HepG2 (cell line): Measurements from ENCODE around the gene MMGT1. TPM values are rescaled to one million over a fixed set of nuclear protein-coding genes. Genes with fewer than 3 reads are reported as not detected.

Experiments used
- ATAC-seq: fragments of 200-7000 bp; cut with Tn5 transposase; 3 replicates; pipeline ENCODE4 v1.9.1; 2020; ENCODE audit warnings: mild to moderate bottlenecking, moderate library complexity
- BruUV-seq: library from RNA; stranded (reverse); fragments of 400-500 nt; replicated peaks from 2 replicates; lab custom pipeline; 2021; lab: Mats Ljungman, UMichigan
- CTCF ChIA-PET: fragments of 300-600 bp; formaldehyde crosslinking; extraction: SDS; loops from one replicate; lab custom pipeline; 2021; ENCODE audit warnings: low total read pairs, inconsistent platforms, low intra/inter-chr PET ratio; lab: Yijun Ruan, JAX
- POLR2A ChIA-PET: fragments of 350-600 bp; sonication (Branson Sonifier 250); formaldehyde crosslinking; loops from one replicate; lab custom pipeline; 2020; ENCODE audit warnings: antibody characterized with exemption, inconsistent platforms; lab: Yijun Ruan, JAX
- DNase-seq: peaks from one replicate; pipeline ENCODE4 v3.0.0-alpha.2; 2015; ENCODE audit warnings: low spot score
- FAIRE-seq: peaks from 3 replicates; lab custom pipeline; 2011; peaks lifted over from hg19 to GRCh38; lab: Jason Lieb, UNC
- H2AFZ ChIP-seq: one replicate; pipeline ENCODE4 v1.6.1; 2011; ENCODE audit warnings: low read length, inconsistent platforms
- H3K27ac ChIP-seq: fragments of 300-600 bp; 3 replicates; pipeline ENCODE4 v1.8.0; 2011; ENCODE audit warnings: mixed run types, mild to moderate bottlenecking, mixed read lengths, low read length, inconsistent platforms; ENCODE audit not compliant: insufficient read depth; ENCODE audit errors: extremely low read length
- H3K27me3 ChIP-seq, 2 experiments: fragments of 200-600 bp in 1 of 2; 2 replicates in 1 of 2; 3 replicates in 1 of 2; pipeline versions ENCODE4 v1.6.0 to v1.8.0; 2011; ENCODE audit warnings: low read length in 2 of 2, mild to moderate bottlenecking in 2 of 2, moderate library complexity in 2 of 2, inconsistent platforms in 1 of 2; ENCODE audit not compliant: insufficient read depth in 2 of 2, control insufficient read depth in 1 of 2
- H3K36me3 ChIP-seq, 2 experiments: fragments of 200-600 bp in 1 of 2; replicated peaks in 1 of 2; 2 replicates in 1 of 2; 3 replicates in 1 of 2; pipeline versions ENCODE4 v1.5.1 to v1.8.0; 2011; ENCODE audit warnings: low read length in 2 of 2, inconsistent platforms in 1 of 2; ENCODE audit not compliant: insufficient read depth in 2 of 2, control insufficient read depth in 1 of 2
- H3K4me1 ChIP-seq: 2 replicates; pipeline ENCODE4 v1.5.1; 2012; ENCODE audit warnings: low read length, inconsistent platforms; ENCODE audit not compliant: insufficient read depth
- H3K4me2 ChIP-seq: 2 replicates; pipeline ENCODE4 v1.6.0; 2011; ENCODE audit warnings: low read depth, low read length, inconsistent platforms
- H3K4me3 ChIP-seq, 3 experiments: fragments of 200-600 bp in 1 of 3; sonication (generic), shearing (Covaris generic) in 1 of 3; replicated peaks in 1 of 3; 2 replicates each; pipeline ENCODE4 v1.5.1; 2011 to 2016; ENCODE audit warnings: low read length in 3 of 3, inconsistent platforms in 2 of 3, low read depth in 2 of 3, mild to moderate bottlenecking in 2 of 3, control low read depth in 1 of 3, mixed read lengths in 1 of 3; ENCODE audit not compliant: insufficient read depth in 1 of 3
- H3K79me2 ChIP-seq: one replicate; pipeline ENCODE4 v1.6.1; 2011; ENCODE audit warnings: low read length, inconsistent platforms; ENCODE audit not compliant: insufficient read depth
- H3K9ac ChIP-seq: 2 replicates; pipeline ENCODE4 v1.6.0; 2011; ENCODE audit warnings: mild to moderate bottlenecking, low read depth, low read length, inconsistent platforms; ENCODE audit not compliant: insufficient read depth
- H3K9me3 ChIP-seq: 2 replicates; pipeline ENCODE4 v1.5.1; 2012; ENCODE audit warnings: mild to moderate bottlenecking, low read length
- H4K20me1 ChIP-seq: 2 replicates; pipeline ENCODE4 v1.6.0; 2011; ENCODE audit warnings: inconsistent platforms, mild to moderate bottlenecking, low read length, moderate library complexity; ENCODE audit not compliant: insufficient read depth
- AGO1 ChIP-seq: fragments of 200-400 bp; formaldehyde crosslinking; IDR thresholded peaks from 2 replicates; pipeline ENCODE4 v1.6.1; 2017; ENCODE audit warnings: mild to moderate bottlenecking, low read depth, low read length, moderate library complexity; ENCODE audit not compliant: poor library complexity, severe bottlenecking
- PRDM15 ChIP-seq: sonication (generic); formaldehyde crosslinking; IDR thresholded peaks from 2 replicates; pipeline ENCODE4 v1.4.0; 2020; ENCODE audit warnings: missing genetic modification reagents
- ZSCAN5A ChIP-seq: sonication (generic); formaldehyde crosslinking; IDR thresholded peaks from 2 replicates; pipeline ENCODE4 v1.8.0; 2022; ENCODE audit warnings: mild to moderate bottlenecking, missing genetic modification reagents, borderline replicate concordance
- WGBS: methylation state at CpG from one replicate; pipeline ENCODE4 v1.1.6; 2017; ENCODE audit warnings: low lambda C conversion rate; 5-methylcytosine and 5-hydroxymethylcytosine counted together
- in situ Hi-C: cut with HindIII; loops from 2 replicates; pipeline ENCODE4 v1.10.0; 2017; ENCODE audit warnings: low pct_unique_long_range_greater_than_20kb; ENCODE audit not compliant: extremely low pct_ligation_motif_present
- intact Hi-C: fragments of 100-400 bp; cut with micrococcal nuclease; formaldehyde crosslinking; loops from one replicate; pipeline ENCODE4 v1.10.0; 2022; ENCODE audit not compliant: unreplicated experiment
- polyA plus RNA-seq, 8 experiments: library from polyadenylated mRNA; depleted of rRNA in 3 of 8; stranded (reverse) in 7 of 8; unstranded in 1 of 8; fragments of >200 nt; fragmentation: Illumina TruSeq in 4 of 8; extraction: Trizol in 4 of 8; gene quantifications; 2 replicates each; pipeline versions ENCODE4 v1.2.1 to v1.2.3, GENCODE V29; 2011 to 2016; ENCODE audit warnings: low read depth in 4 of 8, missing spikeins in 1 of 8, mixed read lengths in 1 of 8; ENCODE audit not compliant: insufficient read depth in 1 of 8
- total RNA-seq, 5 experiments: library from RNA; depleted of rRNA; stranded (reverse); fragments of >200 nt; fragmentation: Illumina TruSeq; extraction: Trizol; gene quantifications; 2 replicates each; pipeline ENCODE4 v1.2.3, GENCODE V29; 2016; ENCODE audit warnings: low read depth in 1 of 5

Gene MMGT1
- total and polyA plus RNA-seq, 2 of the 13 experiments (the other 11 are each of a cell fraction or from before 2014, with no cell fraction given) = 7.5 to 8.8 TPM

- Histone ChIP-seq H4K20me1 (no peaks in the 10 kb centered on the region), H3K79me2 (peaks cover 14% of the 10 kb centered on the region), H3K4me2 (no peak overlapping the region)
- no peak for ATAC-seq
- 100% methylated on average over 1 of the region's 1 CpG for WGBS
- BruUV-seq = no TSS peak
- no peak for TF ChIP-seq ZSCAN5A
- no peak for TF ChIP-seq AGO1
- no peak for TF ChIP-seq PRDM15 (CRISPR knock-in tag)
- TF ChIP-seq, all 625 proteins: peak for 0
- H3K9me3 ChIP-seq = no peaks in the 10 kb centered on the region
- no peaks in the 10 kb centered on the region for H3K36me3 ChIP-seq
- H3K4me1 ChIP-seq = peaks cover 15% of the 10 kb centered on the region; the same call in 1 of the 2 replicates
- no peak for FAIRE-seq
- in situ Hi-C loops = no loop called here
- no peak overlapping the region for H3K27ac ChIP-seq
- no peak overlapping the region for H3K9ac ChIP-seq
- H2AFZ ChIP-seq = no peak overlapping the region
- ChIA-PET CTCF (no interaction called here), POLR2A (interaction anchor here (1.2 kb wide), 1 partner anchor 10 kb away, joined by 3 read pairs; the partner anchor contains the start of gene SLC9A6)
- no peaks in the 10 kb centered on the region; a peak in 1 of 5 replicates for H3K27me3 ChIP-seq
- DNase-seq = no peak
- intact Hi-C loops = no loop called here
- no peak overlapping the region for H3K4me3 ChIP-seq
These were observed 1.6 kb upstream of the MMGT1 start for GRCh38 chrX:135975421-135975820.
